ENCODE measurements around the gene YES1.

DNA sequence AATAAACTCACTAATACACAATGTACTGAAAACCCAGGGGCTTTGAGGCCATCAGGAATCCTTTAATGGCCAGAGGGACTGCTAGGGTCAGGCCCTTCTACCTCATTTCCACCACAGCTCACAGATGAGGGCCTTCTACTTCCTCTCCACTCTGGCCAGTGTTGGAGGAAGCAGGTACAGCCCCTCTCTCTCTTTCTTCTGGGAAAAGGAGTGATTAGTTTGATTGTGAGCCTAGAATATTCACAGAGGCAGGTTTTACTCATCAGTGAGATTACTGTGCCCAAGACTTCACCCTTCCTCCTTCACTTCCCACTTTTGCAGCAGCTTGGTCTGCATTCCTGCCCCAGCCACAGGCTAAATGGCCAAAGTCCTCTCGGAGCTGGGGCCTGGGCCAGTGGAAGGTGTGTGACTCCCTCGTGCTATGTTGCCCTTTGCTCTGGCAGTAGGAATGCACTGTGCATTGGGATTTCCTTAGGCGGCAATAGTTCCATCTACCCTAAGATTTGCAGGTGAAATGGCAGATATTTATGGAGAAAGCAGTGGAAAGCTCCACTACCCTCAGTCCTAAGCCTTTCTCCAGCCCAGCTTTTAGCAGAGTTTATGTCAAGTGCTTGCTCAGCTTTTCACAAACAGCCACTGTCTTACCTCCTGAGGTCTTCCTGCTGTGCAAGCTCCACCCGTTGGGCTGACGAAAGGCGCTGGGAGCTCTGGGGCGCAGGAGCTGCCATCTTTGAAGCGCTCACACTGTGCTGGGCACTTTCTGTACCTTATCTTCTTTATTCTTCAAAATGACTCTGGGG lies 36.2 kb upstream of the YES1 start:
- TF ChIP-seq, protein P1, sequence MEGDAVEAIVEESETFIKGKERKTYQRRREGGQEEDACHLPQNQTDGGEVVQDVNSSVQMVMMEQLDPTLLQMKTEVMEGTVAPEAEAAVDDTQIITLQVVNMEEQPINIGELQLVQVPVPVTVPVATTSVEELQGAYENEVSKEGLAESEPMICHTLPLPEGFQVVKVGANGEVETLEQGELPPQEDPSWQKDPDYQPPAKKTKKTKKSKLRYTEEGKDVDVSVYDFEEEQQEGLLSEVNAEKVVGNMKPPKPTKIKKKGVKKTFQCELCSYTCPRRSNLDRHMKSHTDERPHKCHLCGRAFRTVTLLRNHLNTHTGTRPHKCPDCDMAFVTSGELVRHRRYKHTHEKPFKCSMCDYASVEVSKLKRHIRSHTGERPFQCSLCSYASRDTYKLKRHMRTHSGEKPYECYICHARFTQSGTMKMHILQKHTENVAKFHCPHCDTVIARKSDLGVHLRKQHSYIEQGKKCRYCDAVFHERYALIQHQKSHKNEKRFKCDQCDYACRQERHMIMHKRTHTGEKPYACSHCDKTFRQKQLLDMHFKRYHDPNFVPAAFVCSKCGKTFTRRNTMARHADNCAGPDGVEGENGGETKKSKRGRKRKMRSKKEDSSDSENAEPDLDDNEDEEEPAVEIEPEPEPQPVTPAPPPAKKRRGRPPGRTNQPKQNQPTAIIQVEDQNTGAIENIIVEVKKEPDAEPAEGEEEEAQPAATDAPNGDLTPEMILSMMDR (IDR thresholded peaks at IDR 0.05; ENCODE audit: control extremely low read depth in 1 of 3, insufficient read depth in 1 of 3, low read depth in 1 of 3, low read length in 3 of 3): no peak
- no peak for TF ChIP-seq BRCA1 (IDR thresholded peaks at IDR 0.05; ENCODE audit: low read depth, low read length)
- TF ChIP-seq, protein P2, sequence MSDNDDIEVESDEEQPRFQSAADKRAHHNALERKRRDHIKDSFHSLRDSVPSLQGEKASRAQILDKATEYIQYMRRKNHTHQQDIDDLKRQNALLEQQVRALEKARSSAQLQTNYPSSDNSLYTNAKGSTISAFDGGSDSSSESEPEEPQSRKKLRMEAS (IDR thresholded peaks at IDR 0.05): no peak
- no peak for TF ChIP-seq EZH2 (IDR thresholded peaks at IDR 0.05; ENCODE audit: low read depth, low read length, severe bottlenecking)
- TF ChIP-seq RAD21 (IDR thresholded peaks at IDR 0.05 in 1 of 2, conservative IDR thresholded peaks at IDR 0.05 in 1 of 2; ENCODE audit: low read depth in 2 of 2, low read length in 2 of 2): no peak
- no peak for TF ChIP-seq POLR2A (IDR thresholded peaks at IDR 0.05; ENCODE audit: control extremely low read depth in 1 of 2, low read depth in 2 of 2, low read length in 2 of 2)
- no peak for TF ChIP-seq KDM5A (IDR thresholded peaks at IDR 0.05; ENCODE audit: low read length)
- TF ChIP-seq SRF (IDR thresholded peaks at IDR 0.05; ENCODE audit: low read depth, low read length): no peak
- no peak for TF ChIP-seq POLR2AphosphoS5 (IDR thresholded peaks at IDR 0.05; ENCODE audit: low read depth, low read length)
- TF ChIP-seq EP300 (IDR thresholded peaks at IDR 0.05; ENCODE audit: borderline replicate concordance in 1 of 2, low read depth in 2 of 2, low read length in 2 of 2): no peak
